GM23338 (cell line): ENCODE data around the gene SYNE1. TPM values are rescaled to one million over a fixed set of nuclear protein-coding genes. Genes with fewer than 3 reads are reported as not detected.
A peak's percentile ranks its signal among the peaks of the same experiment; 100 is the strongest.

Source experiments
- ATAC-seq: fragments of 200-7000 bp; cut with Tn5 transposase; 3 replicates; pipeline ENCODE4 v1.9.1; 2020
- DNase-seq: peaks from one replicate; pipeline ENCODE4 v3.0.0-alpha.2; 2015; ENCODE audit warnings: low spot score
- H2AFZ ChIP-seq: fragments of 200-600 bp; sonication (generic); 2 replicates; pipeline ENCODE4 v1.8.0; 2016; ENCODE audit warnings: antibody characterized with exemption, mild to moderate bottlenecking, moderate library complexity
- H3F3A ChIP-seq: fragments of 200-600 bp; sonication (generic); replicated peaks from 2 replicates; pipeline ENCODE4 v1.8.0; 2017; ENCODE audit warnings: antibody characterized with exemption, mixed run types, low read depth
- H3K27ac ChIP-seq: fragments of 200-600 bp; sonication (generic); 2 replicates; pipeline ENCODE4 v1.6.1; 2016; ENCODE audit warnings: low read depth
- H3K27me3 ChIP-seq: fragments of 200-600 bp; sonication (generic); 2 replicates; pipeline ENCODE4 v1.8.0; 2016; ENCODE audit warnings: mild to moderate bottlenecking, mixed run types, moderate library complexity; ENCODE audit not compliant: insufficient read depth
- H3K36me3 ChIP-seq: fragments of 200-600 bp; sonication (generic); 2 replicates; pipeline ENCODE4 v1.8.0; 2016; ENCODE audit warnings: mild to moderate bottlenecking; ENCODE audit not compliant: insufficient read depth
- H3K4me1 ChIP-seq: fragments of 200-600 bp; sonication (generic); 2 replicates; pipeline ENCODE4 v1.8.0; 2016; ENCODE audit warnings: mild to moderate bottlenecking, moderate library complexity; ENCODE audit not compliant: insufficient read depth
- H3K4me2 ChIP-seq: fragments of 200-600 bp; sonication (generic); 2 replicates; pipeline ENCODE4 v1.7.1; 2017; ENCODE audit warnings: mixed run types
- H3K4me3 ChIP-seq: fragments of 200-600 bp; sonication (generic); 2 replicates; pipeline ENCODE4 v1.6.1; 2016; ENCODE audit warnings: mixed run types
- H3K79me2 ChIP-seq: fragments of 200-600 bp; sonication (generic); replicated peaks from 2 replicates; pipeline ENCODE4 v1.8.0; 2017; ENCODE audit warnings: mild to moderate bottlenecking; ENCODE audit not compliant: insufficient read depth
- H3K9me2 ChIP-seq: fragments of 200-600 bp; sonication (generic); 2 replicates; pipeline ENCODE4 v1.8.0; 2017; ENCODE audit not compliant: insufficient read depth
- H4K20me1 ChIP-seq: fragments of 200-600 bp; sonication (generic); replicated peaks from 2 replicates; pipeline ENCODE4 v1.8.0; 2017; ENCODE audit warnings: mild to moderate bottlenecking; ENCODE audit not compliant: insufficient read depth
- H3K27ac Mint-ChIP-seq: 2 replicates; pipeline ENCODE4 v1.8.0; 2020; ENCODE audit warnings: inconsistent platforms, mild to moderate bottlenecking, moderate library complexity, mixed read lengths
- H3K27me3 Mint-ChIP-seq: 3 replicates; pipeline ENCODE4 v1.8.0; 2022; ENCODE audit warnings: low read depth, mild to moderate bottlenecking, moderate library complexity, mixed read lengths, inconsistent platforms; ENCODE audit not compliant: insufficient read depth, poor library complexity
- H3K36me3 Mint-ChIP-seq: 3 replicates; pipeline ENCODE4 v1.8.0; 2021; ENCODE audit warnings: low read depth, mild to moderate bottlenecking, inconsistent platforms, moderate library complexity, mixed read lengths
- H3K4me1 Mint-ChIP-seq: 3 replicates; pipeline ENCODE4 v1.8.0; 2020; ENCODE audit warnings: mild to moderate bottlenecking, inconsistent platforms, mixed read lengths
- H3K4me3 Mint-ChIP-seq: 3 replicates; pipeline ENCODE4 v1.8.0; 2021; ENCODE audit warnings: moderate library complexity, mild to moderate bottlenecking, inconsistent platforms, mixed read lengths
- H3K9me3 Mint-ChIP-seq: 3 replicates; pipeline ENCODE4 v1.8.0; 2020; ENCODE audit warnings: moderate library complexity, mild to moderate bottlenecking, inconsistent platforms, mixed read lengths
- ETS1 ChIP-seq: IDR thresholded peaks from 2 replicates; pipeline ENCODE4 v1.6.1; 2016; ENCODE audit warnings: antibody characterized with exemption
- EZH2 ChIP-seq: fragments of 200-600 bp; sonication (generic); IDR thresholded peaks from one replicate; pipeline ENCODE4 v1.8.0; 2017; ENCODE audit warnings: antibody characterized with exemption, mild to moderate bottlenecking, low read depth; ENCODE audit not compliant: unreplicated experiment
- EZH2phosphoT487 ChIP-seq: fragments of 200-600 bp; sonication (generic); IDR thresholded peaks from one replicate; pipeline ENCODE4 v1.8.1; 2018; ENCODE audit warnings: antibody characterized with exemption; ENCODE audit not compliant: unreplicated experiment
- JUNB ChIP-seq: IDR thresholded peaks from one replicate; pipeline ENCODE4 v1.6.1; 2016; ENCODE audit warnings: antibody characterized with exemption; ENCODE audit not compliant: unreplicated experiment
- NANOG ChIP-seq: IDR thresholded peaks from 2 replicates; pipeline ENCODE4 v1.6.1; 2016; ENCODE audit warnings: antibody characterized with exemption, borderline replicate concordance
- POLR2AphosphoS5 ChIP-seq: IDR thresholded peaks from 2 replicates; pipeline ENCODE4 v1.6.1; 2016; ENCODE audit warnings: antibody characterized with exemption, low read depth
- REST ChIP-seq: IDR thresholded peaks from one replicate; pipeline ENCODE4 v1.6.1; 2018; ENCODE audit warnings: antibody characterized with exemption; ENCODE audit not compliant: unreplicated experiment
- STAT1 ChIP-seq: IDR thresholded peaks from one replicate; pipeline ENCODE4 v1.6.1; 2016; ENCODE audit warnings: antibody characterized with exemption; ENCODE audit not compliant: unreplicated experiment
- ZNF331 ChIP-seq: fragments of 250-450 bp; sonication (Bioruptor Pico); IDR thresholded peaks from 2 replicates; pipeline ENCODE4 v1.5.0; 2020; ENCODE audit warnings: low read depth, mild to moderate bottlenecking, moderate library complexity
- ZNF462 ChIP-seq: fragments of 250-450 bp; sonication (Bioruptor Pico); IDR thresholded peaks from 2 replicates; pipeline ENCODE4 v1.5.0; 2020; ENCODE audit warnings: mild to moderate bottlenecking, moderate library complexity
- polyA plus RNA-seq: library from polyadenylated mRNA; unstranded; fragments of >200 nt; fragmentation: Nextera tagmentation; extraction: Ambion mirVana; gene quantifications from 2 replicates; pipeline ENCODE4 v1.2.1, GENCODE V29; 2016
- total RNA-seq: library from RNA; depleted of rRNA; stranded (reverse); fragments of >200 nt; shearing (Covaris generic); gene quantifications from 2 replicates; pipeline ENCODE4 v1.2.3, GENCODE V29; 2014

The SYNE1 gene
- total and polyA plus RNA-seq, 2 experiments from 2014 or later = 3.9 to 13.6 TPM

GRCh38 chr6:152571089-152571488 lies 66.1 kb downstream of the SYNE1 start:
- Mint-ChIP-seq H3K36me3 (no peaks in the 10 kb centered on the region), H3K4me3 (no peak overlapping the region), H3K4me1 (peaks cover 16% of the 10 kb centered on the region), H3K9me3 (no peaks in the 10 kb centered on the region), H3K27me3 (no peaks in the 10 kb centered on the region), H3K27ac (peak overlapping the region; percentile 6; the same call in 1 of the 2 replicates)
- Histone ChIP-seq H3K4me1 (peaks cover 22% of the 10 kb centered on the region; the same call in 1 of the 2 replicates), H3K36me3 (no peaks in the 10 kb centered on the region), H3K4me3 (no peak overlapping the region), H3F3A (no peaks in the 10 kb centered on the region), H2AFZ (no peak overlapping the region), H4K20me1 (no peaks in the 10 kb centered on the region), H3K9me2 (no peaks in the 10 kb centered on the region), H3K27me3 (no peaks in the 10 kb centered on the region), H3K27ac (no peak overlapping the region), H3K4me2 (no peak overlapping the region), H3K79me2 (no peaks in the 10 kb centered on the region)
- TF ChIP-seq NANOG = no peak
- no peak for TF ChIP-seq POLR2AphosphoS5
- ATAC-seq (no peak), DNase-seq (no peak)

GRCh38 chr6:152566103-152566875 lies 70.9 kb downstream of the SYNE1 start:
- Mint-ChIP-seq H3K9me3 (no peaks in the 10 kb centered on the region; the same call in 2 of the 3 replicates), H3K36me3 (no peaks in the 10 kb centered on the region), H3K4me1 (peaks cover 14% of the 10 kb centered on the region), H3K27me3 (no peaks in the 10 kb centered on the region), H3K27ac (no peak overlapping the region), H3K4me3 (no peak overlapping the region)
- Histone ChIP-seq H3K27ac (no peak overlapping the region), H3F3A (no peaks in the 10 kb centered on the region), H3K27me3 (no peaks in the 10 kb centered on the region), H3K4me2 (no peak overlapping the region), H3K4me1 (peaks cover 11% of the 10 kb centered on the region), H2AFZ (peak overlapping the region; percentile 72), H4K20me1 (no peaks in the 10 kb centered on the region), H3K36me3 (no peaks in the 10 kb centered on the region), H3K79me2 (no peaks in the 10 kb centered on the region), H3K9me2 (no peaks in the 10 kb centered on the region), H3K4me3 (no peak overlapping the region)
- ATAC-seq (no peak), DNase-seq (no peak)
- TF ChIP-seq REST = no peak
- no peak for TF ChIP-seq ZNF331 (CRISPR knock-in tag)
- no peak for TF ChIP-seq NANOG
- no peak for TF ChIP-seq ZNF462 (CRISPR knock-in tag)
- no peak for TF ChIP-seq POLR2AphosphoS5
- no peak for TF ChIP-seq ETS1
- no peak for TF ChIP-seq EZH2phosphoT487
- no peak for TF ChIP-seq STAT1
- no peak for TF ChIP-seq JUNB
- no peak for TF ChIP-seq EZH2
